ENCODE measurements around the gene CENATAC.
"Not testable (repeated sequence)": the region's sequence is repeated elsewhere in the genome, so short reads cannot be mapped to it uniquely, and the experiment has no call there.

CENATAC gene

DNA sequence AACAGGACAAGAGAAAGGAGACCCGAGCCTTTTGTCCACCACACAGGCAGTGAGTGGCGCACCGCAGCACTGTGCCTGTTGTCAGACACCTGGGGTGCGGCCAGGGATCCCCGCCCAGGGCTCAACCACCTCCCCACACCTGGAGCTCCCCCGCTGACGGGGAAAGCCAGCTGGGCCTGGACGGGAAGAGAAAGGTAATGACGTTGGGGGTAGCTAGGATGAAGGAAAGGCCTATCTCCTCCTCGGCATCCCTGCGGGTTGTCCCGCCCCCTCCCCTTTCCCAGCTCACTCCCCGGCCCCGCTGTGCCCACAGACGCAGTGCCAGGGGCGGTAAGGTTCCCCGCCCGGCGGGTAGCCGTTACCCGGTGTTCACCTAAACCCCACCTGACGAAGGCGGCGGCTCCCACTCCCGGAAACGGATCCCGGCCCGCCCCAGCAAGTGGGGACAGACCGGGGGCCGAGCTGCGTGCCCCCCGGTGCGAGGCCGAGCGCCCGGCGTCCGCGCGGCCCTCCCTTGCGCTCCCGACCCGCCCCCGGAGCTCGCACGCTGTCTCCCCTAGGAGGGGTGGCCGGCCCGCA, 58.6 kb downstream of the CENATAC start:
- no peak for DNase-seq

DNA sequence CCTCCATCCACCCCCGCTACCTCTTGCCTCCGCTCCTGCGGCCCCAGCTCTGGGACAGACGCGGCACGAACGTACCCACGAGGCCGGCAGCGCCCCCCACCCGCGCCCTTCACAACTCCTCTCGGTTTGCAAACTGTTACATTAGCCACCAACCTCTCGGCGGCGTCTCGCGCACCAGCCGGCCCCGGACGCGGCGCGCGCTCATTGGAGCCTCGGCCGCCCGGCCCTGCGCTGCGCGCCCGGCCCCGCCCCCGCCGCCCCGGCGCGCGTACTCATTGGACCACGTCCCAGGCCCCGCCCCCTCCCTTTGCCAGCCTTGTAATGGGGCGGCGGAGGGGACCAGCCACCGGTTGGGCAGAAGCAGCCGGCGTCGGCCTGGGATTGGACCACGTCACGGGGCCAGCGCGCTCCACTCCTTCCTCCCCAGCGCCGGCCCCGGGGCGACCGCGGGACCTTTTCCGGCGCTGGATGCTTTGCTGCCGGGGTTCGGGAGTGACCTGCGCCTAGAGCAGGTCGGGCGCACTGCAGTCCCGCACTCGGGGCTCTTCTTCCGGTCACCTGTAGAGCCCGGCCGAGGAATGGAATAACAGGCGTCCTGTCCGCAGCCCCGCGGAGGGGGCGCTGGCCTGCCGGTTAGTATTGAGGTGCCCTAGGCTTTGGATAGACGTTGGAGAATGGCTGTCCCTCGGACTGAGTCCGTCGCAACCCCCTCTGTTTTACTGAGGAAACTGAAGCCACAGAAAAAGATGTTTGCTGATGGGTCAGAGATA, 59.2 kb downstream of the CENATAC start, which contains the start of gene HYOU1:
Gene HYOU1, minus strand, starts transcription at position 206 of the 770 bp plus-strand sequence. CDS start 1,045 bp downstream, outside the sequence.
- peak; percentile 91 for DNase-seq

DNA sequence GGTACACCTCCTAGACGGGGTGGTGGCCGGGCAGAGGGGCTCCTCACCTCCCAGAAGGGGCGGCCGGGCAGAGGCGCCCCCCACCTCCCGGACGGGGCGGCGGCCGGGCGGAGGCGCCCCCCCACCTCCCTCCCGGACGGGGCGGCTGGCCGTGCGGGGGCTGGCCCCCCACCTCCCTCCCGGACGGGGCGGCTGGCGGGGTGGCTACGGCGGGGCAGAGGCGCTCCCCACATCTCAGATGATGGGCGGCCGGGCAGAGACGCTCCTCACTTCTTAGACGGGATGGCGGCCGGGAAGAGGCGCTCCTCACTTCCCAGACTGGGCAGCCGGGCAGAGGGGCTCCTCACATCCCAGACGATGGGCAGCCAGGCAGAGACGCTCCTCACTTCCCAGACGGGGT, 61.2 kb downstream of the CENATAC start:
- DNase-seq, result not testable (repeated sequence)

DNA sequence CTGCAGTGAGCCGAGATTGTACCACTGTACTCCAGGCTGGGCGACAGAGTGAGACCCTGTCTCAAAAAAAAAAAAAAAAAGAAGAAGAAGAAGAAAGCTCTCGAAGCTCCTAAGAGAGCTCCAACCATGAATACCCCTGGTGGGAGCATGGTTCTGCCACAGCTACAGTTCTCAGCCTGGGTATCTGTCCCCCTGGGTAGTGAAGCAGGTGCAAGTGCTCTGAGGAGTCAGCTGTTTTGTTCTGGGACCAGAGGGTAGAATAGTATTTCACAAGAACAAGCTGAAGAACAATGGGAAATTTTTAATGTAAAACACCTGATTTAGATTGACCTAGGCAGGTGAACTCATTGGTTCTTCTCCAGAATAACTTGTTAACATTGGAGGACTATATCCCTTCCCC, 63.3 kb downstream of the CENATAC start:
- DNase-seq, result no peak

DNA sequence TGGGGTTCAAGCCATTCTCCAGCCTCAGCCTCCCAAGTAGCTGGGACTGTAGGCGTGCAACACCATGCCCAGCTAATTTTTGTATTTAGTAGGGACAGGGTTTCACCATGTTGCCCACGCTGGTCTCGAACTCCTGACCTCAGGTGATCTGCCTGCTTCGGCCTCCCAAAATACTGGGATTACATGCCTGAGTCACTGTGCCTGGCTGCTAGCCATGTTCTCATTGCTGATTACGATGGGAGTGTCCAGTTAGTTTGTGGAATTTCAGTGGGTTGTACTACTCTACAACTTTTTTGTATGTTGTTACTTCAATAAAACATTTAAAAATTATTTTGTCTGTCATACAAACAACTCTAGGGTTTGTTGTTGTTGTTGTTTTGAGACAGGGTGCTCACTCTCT, 64.8 kb downstream of the CENATAC start:
- no peak for DNase-seq

- no peak for DNase-seq
Observed at GRCh38 chr11:119065369-119065768, 67.4 kb downstream of the CENATAC start.

Data from T1000 (cell line).